Spleen (tissue), 13 donors: ENCODE data around the gene LIMK1. TPM values are rescaled to one million over a fixed set of nuclear protein-coding genes. Genes with fewer than 3 reads are reported as not detected.

Source experiments
- DNase-seq: peaks from one replicate; pipeline ENCODE4 v3.0.0-alpha.2; 2020
- H3K27ac ChIP-seq, 8 donors: fragments of 200-600 bp; sonication (generic) in 7 of 8; 1 replicate in 4 of 8; 2 replicates in 4 of 8; pipeline versions ENCODE4 v1.5.0 to v1.8.0; 2016 to 2021; ENCODE audit warnings: inconsistent platforms in 4 of 8, mild to moderate bottlenecking in 4 of 8, moderate library complexity in 1 of 8
- H3K27me3 ChIP-seq, 7 donors: fragments of 200-600 bp; sonication (generic) in 6 of 7; replicated peaks in 1 of 7; 1 replicate in 4 of 7; 2 replicates in 3 of 7; pipeline versions ENCODE4 v1.5.0 to v1.8.0; 2016 to 2021; ENCODE audit warnings: inconsistent platforms in 3 of 7, mild to moderate bottlenecking in 1 of 7
- H3K36me3 ChIP-seq, 6 donors: fragments of 200-600 bp; sonication (generic) in 5 of 6; 1 replicate in 4 of 6; 2 replicates in 2 of 6; pipeline versions ENCODE4 v1.5.0 to v1.8.0; 2016 to 2021; ENCODE audit warnings: inconsistent platforms in 2 of 6
- H3K4me1 ChIP-seq, 6 donors: fragments of 200-600 bp; sonication (generic) in 5 of 6; 1 replicate in 3 of 6; 2 replicates in 3 of 6; pipeline versions ENCODE4 v1.5.0 to v1.8.0; 2016 to 2021; ENCODE audit warnings: inconsistent platforms in 3 of 6
- H3K4me3 ChIP-seq, 8 donors: fragments of 200-600 bp; sonication (generic) in 7 of 8; 1 replicate in 4 of 8; 2 replicates in 4 of 8; pipeline versions ENCODE4 v1.5.0 to v1.8.0; 2016 to 2021; ENCODE audit warnings: inconsistent platforms in 4 of 8, mild to moderate bottlenecking in 4 of 8, moderate library complexity in 2 of 8
- H3K9me3 ChIP-seq, 8 donors: fragments of 200-600 bp; sonication (generic) in 7 of 8; 1 replicate in 4 of 8; 2 replicates in 4 of 8; pipeline versions ENCODE4 v1.5.0 to v1.8.0; 2016 to 2021; ENCODE audit warnings: inconsistent platforms in 4 of 8
- POLR2A ChIP-seq, 3 donors: fragments of 450-650 bp; IDR thresholded peaks; one replicate each; pipeline ENCODE4 v1.5.1; 2017; ENCODE audit warnings: antibody characterized with exemption in 3 of 3, mild to moderate bottlenecking in 1 of 3
- POLR2AphosphoS5 ChIP-seq, 3 donors: sonication (generic); formaldehyde crosslinking; IDR thresholded peaks; one replicate each; pipeline ENCODE4 v1.5.1; 2017; ENCODE audit warnings: antibody characterized with exemption in 3 of 3
- WGBS, 5 donors: extraction: QIAGEN DNeasy Blood & Tissue Kit in 3 of 5; methylation state at CpG; one replicate each; pipeline versions ENCODE4 v1.1.5 to v1.1.7; 2013 to 2018; 5-methylcytosine and 5-hydroxymethylcytosine counted together
- intact Hi-C: fragments of 100-400 bp; cut with DNase I; formaldehyde crosslinking; loops from one replicate; pipeline ENCODE4 v1.15.0; 2023; ENCODE audit warnings: low total_unique reads
- long read RNA-seq, 2 donors: transcript quantifications; one replicate each; lab custom pipeline, GENCODE V29; 2026
- polyA plus RNA-seq, 3 donors: library from polyadenylated mRNA; stranded (reverse); fragments of 200-250 nt; gene quantifications; one replicate each; pipeline ENCODE4 v1.2.1, GENCODE V29; 2013
- total RNA-seq, 7 donors: library from RNA; depleted of rRNA in 3 of 7; stranded (reverse); fragments of >200 nt in 3 of 7; fragmentation: NEBNext Ultra II Directional in 4 of 7; extraction: Animal tissue kit (Norgen Biotek cat#: 25700) in 4 of 7; gene quantifications; one replicate each; pipeline versions ENCODE4 v1.1.0 to v1.2.1, GENCODE V29; 2016 to 2021
- TF ChIP-seq, protein P1 (sequence below), 11 experiments: fragments of 200-600 bp in 7 of 11; fragments of 450-650 bp in 4 of 11; sonication (generic) in 4 of 11; IDR thresholded peaks in 8 of 11; conservative IDR thresholded peaks in 3 of 11; 1 replicate in 7 of 11; 2 replicates in 4 of 11; pipeline versions ENCODE4 v1.4.0 to v1.8.0; 2016 to 2021; ENCODE audit warnings: antibody characterized with exemption in 11 of 11, inconsistent platforms in 4 of 11, mild to moderate bottlenecking in 1 of 11
- donor health status: healthy with polysubstance abuse.
- donor health status: DM: no; HTN: no; CAD: no; lungs with moderate emphysema.
- donor health status: DM: no; HTN: no; CAD: no.
- donor health status: Bipolar disorder and iron deficiency.
- donor health status: healthy.
- donor health status: DM: no; HTN: no; CAD: no.
- donor health status: DM: yes; HTN: yes; CAD: no.

LIMK1 gene
- 10 to 100 TPM; 33.1 to 45.8 (median 41.0) TPM for total RNA-seq
- 10 to 100 TPM; 15.2 to 24.6 (median 15.2) TPM for polyA plus RNA-seq
- long read RNA-seq, donor 1, partial matches to known transcripts = 6 of 7 reads
- long read RNA-seq, donor 1, other reads (novel, unspliced or antisense) = 0 of 7 reads
- long read RNA-seq, donor 2, partial matches to known transcripts = 0 of 2 reads
- long read RNA-seq, donor 2, other reads (novel, unspliced or antisense) = 0 of 2 reads

DNA sequence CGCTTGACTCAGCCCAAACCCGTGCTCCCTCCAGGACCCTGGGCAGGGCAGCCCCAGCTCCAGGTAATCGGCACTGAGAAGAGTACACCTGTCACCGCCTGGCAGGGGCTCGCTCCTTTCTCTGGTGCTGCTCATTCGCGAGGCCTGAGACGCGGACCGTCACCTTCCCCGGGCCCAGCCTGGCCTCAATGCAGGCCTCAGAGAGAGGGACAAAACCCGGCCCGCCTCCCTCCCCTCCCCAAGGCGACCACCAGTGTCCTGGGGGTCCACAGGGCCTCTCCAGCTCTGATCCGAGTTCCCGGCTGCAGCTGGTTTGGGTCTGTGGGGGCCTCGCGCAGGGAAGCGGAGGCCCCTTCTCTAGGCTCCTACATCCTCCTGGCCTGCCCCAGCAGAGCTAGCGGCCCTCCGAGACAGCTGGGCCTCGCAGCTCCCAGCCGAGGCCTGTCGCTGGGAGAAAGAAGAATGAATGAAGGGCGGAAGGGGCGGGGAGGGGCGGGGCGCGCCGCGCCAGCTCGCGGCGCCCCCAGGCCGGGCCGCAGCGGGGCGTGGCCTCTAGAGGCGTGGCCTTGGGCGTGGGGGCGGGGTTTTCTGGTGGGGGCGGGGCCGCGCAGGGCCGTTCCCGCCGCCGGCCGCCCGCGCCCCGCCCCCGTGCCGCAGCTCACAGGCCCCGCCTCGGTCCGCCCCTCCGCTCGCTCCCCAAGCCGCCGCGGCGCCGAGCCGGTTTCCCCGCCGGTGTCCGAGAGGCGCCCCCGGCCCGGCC is at the start of gene LIMK1:
Gene LIMK1 (plus strand): TSS at position 688 of the 760 bp plus-strand sequence. CDS start 187 bp downstream, outside the sequence.
- Histone ChIP-seq H3K27ac (peak within 1 kb of the TSS in 6 of 8 donors; percentile 19 to 83 (median 64)), H3K36me3 (peaks cover 0 to 20% (median 0%) of the 10 kb centered on the region in 6 donors), H3K4me3 (peak within 1 kb of the TSS; percentile 57 to 92 (median 68)), H3K4me1 (peaks cover 8 to 29% (median 21%) of the 10 kb centered on the region in 6 donors), H3K27me3 (no peaks in the 10 kb centered on the region), H3K9me3 (no peaks in the 10 kb centered on the region)
- TF ChIP-seq POLR2AphosphoS5 (IDR thresholded peaks at IDR 0.05) (peak in 2 of 3 donors; percentile 14 to 38), POLR2A (IDR thresholded peaks at IDR 0.05) (no peak)
- TF ChIP-seq, protein P1, sequence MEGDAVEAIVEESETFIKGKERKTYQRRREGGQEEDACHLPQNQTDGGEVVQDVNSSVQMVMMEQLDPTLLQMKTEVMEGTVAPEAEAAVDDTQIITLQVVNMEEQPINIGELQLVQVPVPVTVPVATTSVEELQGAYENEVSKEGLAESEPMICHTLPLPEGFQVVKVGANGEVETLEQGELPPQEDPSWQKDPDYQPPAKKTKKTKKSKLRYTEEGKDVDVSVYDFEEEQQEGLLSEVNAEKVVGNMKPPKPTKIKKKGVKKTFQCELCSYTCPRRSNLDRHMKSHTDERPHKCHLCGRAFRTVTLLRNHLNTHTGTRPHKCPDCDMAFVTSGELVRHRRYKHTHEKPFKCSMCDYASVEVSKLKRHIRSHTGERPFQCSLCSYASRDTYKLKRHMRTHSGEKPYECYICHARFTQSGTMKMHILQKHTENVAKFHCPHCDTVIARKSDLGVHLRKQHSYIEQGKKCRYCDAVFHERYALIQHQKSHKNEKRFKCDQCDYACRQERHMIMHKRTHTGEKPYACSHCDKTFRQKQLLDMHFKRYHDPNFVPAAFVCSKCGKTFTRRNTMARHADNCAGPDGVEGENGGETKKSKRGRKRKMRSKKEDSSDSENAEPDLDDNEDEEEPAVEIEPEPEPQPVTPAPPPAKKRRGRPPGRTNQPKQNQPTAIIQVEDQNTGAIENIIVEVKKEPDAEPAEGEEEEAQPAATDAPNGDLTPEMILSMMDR (IDR thresholded peaks at IDR 0.05 in 8 of 11, conservative IDR thresholded peaks at IDR 0.05 in 3 of 11) = no peak
- 13 to 57% (median 22%) methylated on average over 5 to 69 of the region's 71 CpGs for WGBS, 5 donors
- intact Hi-C loops = loop anchor here (5.0 kb wide), 1 partner anchor 89 kb away; the partner anchor contains the start of gene EIF4H
- DNase-seq = peak; percentile 96

DNA sequence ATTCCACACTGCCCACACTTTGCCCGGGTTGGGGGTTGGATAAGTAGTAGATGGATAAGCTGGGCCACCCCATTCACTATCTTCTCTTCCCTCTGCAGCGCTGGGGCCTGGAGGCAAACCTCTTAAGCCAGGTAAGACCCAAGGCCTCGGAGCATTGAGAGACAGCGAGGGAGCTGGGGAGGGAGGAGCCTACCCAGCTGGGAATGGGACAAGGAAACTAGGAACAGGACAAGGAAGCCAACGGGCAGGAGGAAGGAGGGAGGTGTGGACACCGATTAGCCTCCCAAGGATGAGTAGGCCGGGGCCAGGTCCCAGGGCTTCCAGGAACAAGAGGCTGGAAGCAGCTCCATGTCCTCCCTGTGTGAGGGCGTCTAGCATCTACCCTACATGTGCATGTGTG is 46.0 kb upstream of the LIMK1 start:
- Histone ChIP-seq H3K27me3 (no peaks in the 10 kb centered on the region), H3K4me3 (no peak overlapping the region), H3K36me3 (peaks cover 0 to 48% (median 0%) of the 10 kb centered on the region in 6 donors), H3K9me3 (no peaks in the 10 kb centered on the region), H3K4me1 (peaks cover 0 to 24% (median 8%) of the 10 kb centered on the region in 6 donors), H3K27ac (no peak overlapping the region)
- no peak for DNase-seq
- intact Hi-C loops = no loop called here
- WGBS, 5 donors = 63 to 85% (median 81%) methylated on average over 6 to 8 of the region's 8 CpGs
- TF ChIP-seq, protein P1 (IDR thresholded peaks at IDR 0.05 in 8 of 11, conservative IDR thresholded peaks at IDR 0.05 in 3 of 11) = no peak
- TF ChIP-seq POLR2A (IDR thresholded peaks at IDR 0.05) (no peak), POLR2AphosphoS5 (IDR thresholded peaks at IDR 0.05) (no peak)

DNA sequence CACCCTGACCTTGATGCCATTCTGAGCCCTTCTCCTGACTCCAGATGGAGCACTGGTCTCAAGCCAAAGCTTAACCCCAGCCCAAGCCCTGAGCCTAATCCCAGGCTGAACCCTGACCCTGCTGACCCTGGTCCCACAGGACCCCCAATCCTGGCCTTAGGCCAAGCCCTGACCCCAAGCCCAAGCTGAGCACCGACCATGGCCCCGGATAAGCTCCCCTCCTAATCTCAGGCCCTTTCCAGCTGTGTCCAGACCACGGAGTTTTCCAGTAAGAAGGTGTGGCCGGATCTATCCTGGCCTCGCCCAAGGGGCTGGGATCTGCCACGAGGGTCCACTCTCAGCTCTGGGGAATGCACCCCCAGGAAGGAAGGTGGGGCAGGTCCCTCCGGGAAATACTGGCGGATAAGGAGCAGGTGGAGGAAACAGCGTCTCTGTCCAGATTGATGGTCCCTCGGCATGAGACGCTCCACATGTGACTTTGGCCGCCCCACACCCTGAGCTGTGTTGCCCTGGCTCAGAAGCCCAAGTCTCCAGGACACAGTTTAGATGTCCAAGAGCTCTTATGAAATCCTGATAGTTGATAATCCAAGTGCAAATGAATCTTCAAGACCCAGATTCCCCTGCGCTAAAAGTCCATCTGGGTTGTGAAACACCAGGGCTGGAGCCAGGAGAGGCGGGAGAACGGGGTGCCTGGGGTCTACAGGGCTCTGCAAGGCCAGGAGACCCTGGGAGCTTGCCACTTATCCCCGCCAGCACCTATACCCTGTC is 45.2 kb upstream of the LIMK1 start:
- peaks cover 0 to 48% (median 0%) of the 10 kb centered on the region in 6 donors for H3K36me3 ChIP-seq
- WGBS, 5 donors = 70 to 91% (median 86%) methylated on average over 11 to 16 of the region's 16 CpGs
- H3K4me1 ChIP-seq = peaks cover 0 to 24% (median 8%) of the 10 kb centered on the region in 6 donors
- no peaks in the 10 kb centered on the region for H3K9me3 ChIP-seq
- no peaks in the 10 kb centered on the region for H3K27me3 ChIP-seq
- intact Hi-C loops = no loop called here
- H3K4me3 ChIP-seq = no peak overlapping the region
- TF ChIP-seq POLR2AphosphoS5 (IDR thresholded peaks at IDR 0.05) (no peak), POLR2A (IDR thresholded peaks at IDR 0.05) (no peak)
- TF ChIP-seq, protein P1 (IDR thresholded peaks at IDR 0.05 in 8 of 11, conservative IDR thresholded peaks at IDR 0.05 in 3 of 11) = no peak
- DNase-seq = no peak
- H3K27ac ChIP-seq = no peak overlapping the region
